Measurements from ENCODE around the gene KIF19.

The KIF19 gene

GRCh38 chr17:74383141-74383540 lies 57.1 kb downstream of the KIF19 start:
- no peak for TF ChIP-seq ZFX (IDR thresholded peaks at IDR 0.05; ENCODE audit: borderline replicate concordance)
- TF ChIP-seq CTCF (IDR thresholded peaks at IDR 0.05), result no peak
- H3K27ac ChIP-seq, result no peak overlapping the region

GRCh38 chr17:74385201-74385600 lies 59.2 kb downstream of the KIF19 start:
- TF ChIP-seq CTCF (IDR thresholded peaks at IDR 0.05), result no peak
- TF ChIP-seq ZFX (IDR thresholded peaks at IDR 0.05; ENCODE audit: borderline replicate concordance), result no peak
- no peak overlapping the region for H3K27ac ChIP-seq

- TF ChIP-seq CTCF (IDR thresholded peaks at IDR 0.05), result no peak
- TF ChIP-seq ZFX (IDR thresholded peaks at IDR 0.05; ENCODE audit: borderline replicate concordance), result no peak
- H3K27ac ChIP-seq, result no peak overlapping the region
Observed at GRCh38 chr17:74386386-74386785, 60.4 kb downstream of the KIF19 start.

GRCh38 chr17:74387365-74388218 lies 61.6 kb downstream of the KIF19 start:
- no peak overlapping the region for H3K27ac ChIP-seq
- no peak for TF ChIP-seq ZFX (IDR thresholded peaks at IDR 0.05; ENCODE audit: borderline replicate concordance)
- no peak for TF ChIP-seq CTCF (IDR thresholded peaks at IDR 0.05)

- no peak overlapping the region for H3K27ac ChIP-seq
- no peak for TF ChIP-seq ZFX (IDR thresholded peaks at IDR 0.05; ENCODE audit: borderline replicate concordance)
- TF ChIP-seq CTCF (IDR thresholded peaks at IDR 0.05), result no peak
Observed at GRCh38 chr17:74389084-74389753, 63.2 kb downstream of the KIF19 start.

- no peak for TF ChIP-seq ZFX (IDR thresholded peaks at IDR 0.05; ENCODE audit: borderline replicate concordance)
- no peak for TF ChIP-seq CTCF (IDR thresholded peaks at IDR 0.05)
- no peak overlapping the region for H3K27ac ChIP-seq
Observed at GRCh38 chr17:74389937-74390679, 64.1 kb downstream of the KIF19 start.
